GM12874 (cell line): ENCODE results near the gene APBB2.

Experiments
- TF ChIP-seq, protein P1 (sequence below): IDR thresholded peaks from 2 replicates; pipeline ENCODE4 v1.5.1; 2011; ENCODE audit warnings: low read depth, mild to moderate bottlenecking, control low read depth, low read length, moderate library complexity; ENCODE audit not compliant: insufficient read depth

APBB2 gene

DNA sequence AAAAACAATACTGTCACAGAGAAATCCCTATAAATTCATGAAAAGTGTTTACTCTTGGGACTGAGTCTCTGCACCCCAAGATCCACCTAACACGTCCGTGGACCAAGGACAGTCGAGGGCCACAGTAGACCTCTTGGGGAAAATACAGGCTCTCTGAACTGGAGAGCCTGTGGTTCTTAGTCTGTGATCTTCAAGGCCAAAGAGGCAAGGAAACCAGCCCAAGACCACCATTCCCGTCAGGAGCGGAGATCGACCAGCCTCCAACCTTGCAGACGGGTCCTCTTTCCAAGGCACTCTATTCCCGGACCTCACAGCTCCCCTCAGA lies 1.6 kb upstream of the APBB2 start:
- TF ChIP-seq, protein P1, sequence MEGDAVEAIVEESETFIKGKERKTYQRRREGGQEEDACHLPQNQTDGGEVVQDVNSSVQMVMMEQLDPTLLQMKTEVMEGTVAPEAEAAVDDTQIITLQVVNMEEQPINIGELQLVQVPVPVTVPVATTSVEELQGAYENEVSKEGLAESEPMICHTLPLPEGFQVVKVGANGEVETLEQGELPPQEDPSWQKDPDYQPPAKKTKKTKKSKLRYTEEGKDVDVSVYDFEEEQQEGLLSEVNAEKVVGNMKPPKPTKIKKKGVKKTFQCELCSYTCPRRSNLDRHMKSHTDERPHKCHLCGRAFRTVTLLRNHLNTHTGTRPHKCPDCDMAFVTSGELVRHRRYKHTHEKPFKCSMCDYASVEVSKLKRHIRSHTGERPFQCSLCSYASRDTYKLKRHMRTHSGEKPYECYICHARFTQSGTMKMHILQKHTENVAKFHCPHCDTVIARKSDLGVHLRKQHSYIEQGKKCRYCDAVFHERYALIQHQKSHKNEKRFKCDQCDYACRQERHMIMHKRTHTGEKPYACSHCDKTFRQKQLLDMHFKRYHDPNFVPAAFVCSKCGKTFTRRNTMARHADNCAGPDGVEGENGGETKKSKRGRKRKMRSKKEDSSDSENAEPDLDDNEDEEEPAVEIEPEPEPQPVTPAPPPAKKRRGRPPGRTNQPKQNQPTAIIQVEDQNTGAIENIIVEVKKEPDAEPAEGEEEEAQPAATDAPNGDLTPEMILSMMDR, result no peak

DNA sequence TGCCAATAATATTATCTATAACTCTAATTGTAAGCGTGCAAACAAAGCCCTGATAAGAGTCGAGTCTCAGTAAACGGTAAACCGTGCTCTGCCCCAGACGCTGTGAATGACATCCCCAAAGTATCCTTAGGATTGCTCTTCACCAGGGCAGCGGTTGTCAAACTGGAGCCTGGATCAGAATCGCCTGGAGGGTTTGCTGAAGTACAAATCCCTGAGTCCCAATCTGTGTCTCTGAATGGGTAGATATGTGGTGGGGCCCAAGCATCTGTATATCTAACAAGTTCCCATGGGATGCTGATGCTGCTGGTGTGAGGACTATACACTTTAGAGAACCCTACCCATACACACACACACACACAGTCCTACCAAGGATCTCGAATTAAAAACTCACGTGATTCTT lies 813 bp upstream of the APBB2 start:
- TF ChIP-seq, protein P1, result no peak

DNA sequence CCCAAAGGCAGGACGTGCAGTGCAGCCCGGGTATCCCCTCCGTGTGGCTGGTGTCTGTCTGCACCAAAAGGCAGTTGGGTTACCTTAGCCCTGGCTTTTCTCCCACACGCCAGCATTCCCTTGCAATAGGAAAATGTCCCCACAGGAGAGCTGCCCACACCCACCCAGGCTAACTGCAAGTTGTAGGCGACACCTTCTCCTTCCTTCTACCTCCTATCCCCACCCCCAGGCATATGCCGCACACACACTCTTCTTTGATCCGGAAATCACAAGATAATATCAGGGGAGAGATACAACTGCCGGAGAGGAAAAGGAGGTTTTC lies 444 bp upstream of the APBB2 start:
- TF ChIP-seq, protein P1, result no peak

DNA sequence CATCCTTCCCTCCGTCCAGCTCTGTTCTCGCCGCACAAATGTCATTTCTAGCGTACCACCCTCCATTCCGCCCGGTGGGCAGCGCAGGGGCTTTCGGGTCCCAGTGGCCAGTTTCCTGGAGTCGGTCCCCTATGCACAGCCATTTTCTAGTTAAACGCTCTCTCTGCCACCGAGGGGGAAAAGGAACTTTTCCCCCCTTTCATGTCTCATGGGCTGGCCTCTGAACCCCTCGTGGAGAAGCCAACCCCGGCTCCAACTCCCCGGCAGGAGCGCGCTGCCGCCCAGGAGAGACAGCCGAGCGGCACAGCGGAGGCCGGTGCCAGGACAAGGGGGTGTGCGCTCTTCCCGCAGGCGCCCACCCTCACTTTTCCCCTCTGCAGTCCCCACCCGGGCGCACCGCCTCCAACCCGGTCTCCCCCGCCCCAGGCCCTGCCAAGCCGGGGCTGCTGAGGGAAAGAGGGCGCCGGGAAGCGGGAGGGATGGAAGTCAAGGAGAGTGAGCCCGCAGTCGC lies 662 bp downstream of the APBB2 start:
- TF ChIP-seq, protein P1, result no peak

DNA sequence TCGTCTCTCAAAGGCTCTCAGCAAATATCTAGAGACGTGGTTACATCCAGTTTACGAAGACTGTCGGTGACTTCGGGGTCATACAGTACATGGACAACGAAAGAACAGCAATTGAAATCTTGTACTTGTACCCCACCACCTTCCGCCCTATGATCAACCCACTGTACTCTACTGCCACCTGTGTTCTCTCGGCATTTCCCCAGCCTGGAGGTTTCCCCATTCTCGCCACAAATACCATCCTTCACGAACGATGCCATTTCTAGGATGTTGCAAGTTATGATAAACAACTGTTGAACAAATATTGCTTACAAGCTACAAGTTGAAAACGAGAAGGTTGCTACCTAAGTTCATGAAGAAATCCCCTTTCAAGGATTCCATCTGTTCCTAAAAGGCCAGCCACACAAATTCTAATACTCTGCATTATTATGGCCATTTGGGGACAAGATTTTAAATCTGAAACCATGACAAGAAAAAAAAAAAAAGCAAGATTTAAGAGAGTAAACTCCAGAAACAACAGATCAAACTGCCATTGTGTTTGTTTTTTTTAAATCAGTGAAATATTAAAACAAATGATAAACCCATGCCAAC lies 1.6 kb downstream of the APBB2 start:
- TF ChIP-seq, protein P1, result peak; percentile 57

DNA sequence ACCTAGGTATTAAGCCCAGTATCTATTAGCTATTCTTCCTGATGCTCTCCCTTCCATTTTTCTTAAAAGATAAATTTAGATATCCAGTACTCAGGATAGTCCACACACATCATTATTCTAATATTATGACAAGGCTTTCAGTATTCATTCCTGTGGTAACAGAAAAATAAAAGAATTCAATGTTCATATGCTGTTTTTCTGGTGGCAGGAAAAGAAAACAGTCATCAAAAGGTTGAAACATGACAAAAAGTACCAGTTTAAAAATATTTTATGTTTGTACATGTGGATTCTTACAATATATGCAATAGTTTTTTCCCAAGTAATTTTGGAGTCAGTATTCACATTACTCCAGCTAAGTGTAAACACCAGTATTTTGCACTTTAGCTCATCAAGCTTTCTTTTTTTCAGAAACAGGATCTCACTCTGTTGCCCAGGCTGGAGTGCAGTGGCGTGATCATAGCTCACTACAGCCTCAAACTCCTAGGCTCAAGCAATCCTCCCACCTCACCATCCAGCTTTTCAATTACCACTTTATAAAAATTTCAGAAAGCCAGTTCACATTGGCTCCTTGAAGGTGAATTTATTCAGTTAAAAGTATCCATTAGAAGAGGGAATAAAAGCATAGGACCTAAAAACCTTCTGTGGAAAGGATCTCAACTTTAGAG lies 2.3 kb downstream of the APBB2 start:
- TF ChIP-seq, protein P1, result no peak

DNA sequence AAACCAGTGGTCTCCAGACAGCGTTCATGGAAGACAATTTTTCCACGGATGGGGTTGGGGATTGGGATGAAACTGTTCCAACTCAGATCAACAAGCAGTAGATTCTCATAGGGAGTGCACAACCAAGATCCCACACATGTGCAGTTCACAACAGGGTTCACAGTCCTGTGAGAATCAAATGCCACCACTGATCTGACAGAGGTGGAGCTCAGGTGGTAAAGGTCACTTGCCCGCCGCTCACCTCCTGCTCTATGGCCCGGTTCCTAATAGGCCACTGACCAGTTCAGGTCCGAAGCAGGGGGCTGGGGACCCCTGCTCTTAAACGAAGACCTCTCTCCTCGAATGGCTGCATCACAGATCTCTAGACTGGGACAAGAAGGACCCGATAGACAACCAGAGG lies 4.4 kb downstream of the APBB2 start:
- TF ChIP-seq, protein P1, result no peak
